Psoas muscle (tissue), 8 donors: ENCODE data around the gene MBD3L2. TPM values are rescaled to one million over a fixed set of nuclear protein-coding genes. Genes with fewer than 3 reads are reported as not detected.

ENCODE experiments used
- ATAC-seq, 4 donors: fragments of 200-7000 bp; cut with Tn5 transposase; one replicate each; pipeline ENCODE4 v1.9.1; 2020; ENCODE audit warnings: moderate library complexity in 3 of 4, mild to moderate bottlenecking in 2 of 4
- DNase-seq, 2 donors: peaks; one replicate each; pipeline ENCODE4 v3.0.0-alpha.2; 2020
- H3K27ac ChIP-seq: fragments of 200-600 bp; one replicate; pipeline ENCODE4 v1.8.0; 2022
- H3K27me3 ChIP-seq, 3 donors: fragments of 200-600 bp in 1 of 3; one replicate each; pipeline versions ENCODE4 v1.6.1 to v1.8.0; 2013 to 2022; ENCODE audit warnings: low read length in 2 of 3, mild to moderate bottlenecking in 2 of 3, moderate library complexity in 1 of 3; ENCODE audit not compliant: insufficient read depth in 3 of 3
- H3K36me3 ChIP-seq, 2 donors: fragments of 200-600 bp in 1 of 2; one replicate each; pipeline versions ENCODE4 v1.6.1 to v1.8.0; 2013 to 2022; ENCODE audit warnings: low read depth in 1 of 2, mild to moderate bottlenecking in 1 of 2, moderate library complexity in 1 of 2; ENCODE audit not compliant: insufficient read depth in 1 of 2
- H3K4me1 ChIP-seq: fragments of 200-600 bp; one replicate; pipeline ENCODE4 v1.8.0; 2022
- H3K4me3 ChIP-seq: fragments of 200-600 bp; one replicate; pipeline ENCODE4 v1.8.0; 2022; ENCODE audit warnings: mild to moderate bottlenecking
- H3K9me3 ChIP-seq: fragments of 200-600 bp; one replicate; pipeline ENCODE4 v1.8.0; 2022
- WGBS, 3 donors: extraction: QIAGEN DNeasy Blood & Tissue Kit; methylation state at CpG; one replicate each; pipeline versions ENCODE4 v1.1.6 to v1.1.7; 2013; 5-methylcytosine and 5-hydroxymethylcytosine counted together
- intact Hi-C, 2 donors: fragments of 100-400 bp; cut with DNase I; formaldehyde crosslinking; loops; one replicate each; pipeline versions ENCODE4 v1.11.0 to v1.14.2; 2022
- polyA plus RNA-seq, 3 donors: library from polyadenylated mRNA; stranded (reverse); fragments of 200-250 nt; gene quantifications; one replicate each; pipeline ENCODE4 v1.2.3, GENCODE V29; 2013
- total RNA-seq, 4 donors: library from RNA; stranded (reverse); fragmentation: NEBNext Ultra II Directional in 2 of 4; extraction: Animal tissue kit (Norgen Biotek cat#: 25700) in 2 of 4; gene quantifications; one replicate each; pipeline versions ENCODE4 v1.2.1 to v1.2.4, GENCODE V29; 2021 to 2023
- TF ChIP-seq, protein P1 (sequence below): fragments of 200-600 bp; IDR thresholded peaks from one replicate; pipeline ENCODE4 v1.8.0; 2022; ENCODE audit warnings: antibody characterized with exemption
- donor health status: healthy with polysubstance abuse.
- donor health status: DM: no; HTN: no; CAD: no; lungs with moderate emphysema.
- donor health status: Bipolar disorder and iron deficiency.
- donor health status: healthy.
- donor health status: DM: yes; HTN: yes; CAD: no.
- donor health status: DM: no; HTN: no; CAD: no.
- donor health status: DM: no; HTN: no; CAD: no.
- donor health status: DM: yes; HTN: yes; CAD: no.

Gene MBD3L2
- total and polyA plus RNA-seq, 7 donors, result not detected

DNA sequence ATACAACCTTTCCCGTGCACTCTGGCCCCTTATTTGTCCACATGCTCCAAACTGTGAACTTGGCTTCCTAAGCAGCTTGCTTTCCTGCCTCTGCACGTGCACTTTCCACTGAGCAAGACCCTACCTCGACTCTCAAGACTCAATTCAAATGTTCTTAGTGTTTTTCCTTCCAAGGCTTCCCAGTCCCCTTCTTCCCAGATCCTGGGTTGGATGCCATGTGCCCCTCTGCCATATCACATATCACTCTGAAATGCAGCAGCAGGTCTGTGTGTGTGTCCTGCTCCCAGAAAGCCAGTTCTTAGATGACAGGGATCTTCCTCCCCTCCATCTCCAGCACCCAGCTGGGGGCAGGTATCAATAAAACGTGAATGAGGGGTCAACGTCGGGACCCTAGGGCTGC lies 23.4 kb downstream of the MBD3L2 start:
- peaks cover 18 to 71% of the 10 kb centered on the region in 2 donors for H3K36me3 ChIP-seq
- H3K4me3 ChIP-seq, result no peak overlapping the region
- ATAC-seq (no peak), DNase-seq (no peak)
- H3K4me1 ChIP-seq, result peaks cover 7% of the 10 kb centered on the region
- TF ChIP-seq, protein P1, sequence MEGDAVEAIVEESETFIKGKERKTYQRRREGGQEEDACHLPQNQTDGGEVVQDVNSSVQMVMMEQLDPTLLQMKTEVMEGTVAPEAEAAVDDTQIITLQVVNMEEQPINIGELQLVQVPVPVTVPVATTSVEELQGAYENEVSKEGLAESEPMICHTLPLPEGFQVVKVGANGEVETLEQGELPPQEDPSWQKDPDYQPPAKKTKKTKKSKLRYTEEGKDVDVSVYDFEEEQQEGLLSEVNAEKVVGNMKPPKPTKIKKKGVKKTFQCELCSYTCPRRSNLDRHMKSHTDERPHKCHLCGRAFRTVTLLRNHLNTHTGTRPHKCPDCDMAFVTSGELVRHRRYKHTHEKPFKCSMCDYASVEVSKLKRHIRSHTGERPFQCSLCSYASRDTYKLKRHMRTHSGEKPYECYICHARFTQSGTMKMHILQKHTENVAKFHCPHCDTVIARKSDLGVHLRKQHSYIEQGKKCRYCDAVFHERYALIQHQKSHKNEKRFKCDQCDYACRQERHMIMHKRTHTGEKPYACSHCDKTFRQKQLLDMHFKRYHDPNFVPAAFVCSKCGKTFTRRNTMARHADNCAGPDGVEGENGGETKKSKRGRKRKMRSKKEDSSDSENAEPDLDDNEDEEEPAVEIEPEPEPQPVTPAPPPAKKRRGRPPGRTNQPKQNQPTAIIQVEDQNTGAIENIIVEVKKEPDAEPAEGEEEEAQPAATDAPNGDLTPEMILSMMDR, result no peak
- H3K27me3 ChIP-seq, result no peaks in the 10 kb centered on the region
- intact Hi-C loops, result loop anchor here in 1 of 2 donors (10.0 kb wide), 1 partner anchor 1762 kb away; the partner anchor contains the start of genes MBD3L1 and ZNF558
- H3K27ac ChIP-seq, result no peak overlapping the region
- H3K9me3 ChIP-seq, result peaks cover 5% of the 10 kb centered on the region
- WGBS, 3 donors, result 93 to 95% (median 95%) methylated on average over 6 of the region's 6 CpGs

DNA sequence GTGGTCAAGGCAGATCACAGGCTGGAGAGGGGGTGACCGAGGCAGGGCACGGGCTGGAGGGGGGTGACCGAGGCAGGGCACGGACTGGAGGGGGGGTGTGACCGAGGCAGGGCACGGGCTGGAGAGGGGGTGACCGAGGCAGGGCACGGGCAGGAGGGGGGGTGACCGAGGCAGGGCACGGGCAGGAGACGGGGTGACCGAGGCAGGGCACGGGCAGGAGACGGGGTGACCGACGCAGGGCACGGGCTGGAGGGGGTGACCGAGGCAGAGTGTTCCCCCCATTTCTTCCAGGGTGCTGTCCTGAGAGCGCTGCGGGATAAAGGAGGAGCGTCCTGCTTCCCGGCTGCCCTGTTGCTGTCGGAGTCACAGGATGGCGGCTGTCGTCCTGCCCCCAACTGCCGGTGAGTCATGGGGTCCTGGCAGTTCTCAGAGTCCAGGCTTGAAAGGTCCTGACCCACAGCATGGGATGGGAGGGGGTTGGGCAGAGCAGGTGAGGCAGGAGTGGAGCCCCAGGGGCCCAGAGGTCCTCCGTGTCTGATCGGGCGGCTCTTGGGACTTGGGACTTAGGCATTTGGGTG lies 25.7 kb downstream of the MBD3L2 start:
- peaks cover 27% of the 10 kb centered on the region for H3K9me3 ChIP-seq
- TF ChIP-seq, protein P1, result no peak
- intact Hi-C loops, result loop anchor here in 1 of 2 donors (10.0 kb wide), 1 partner anchor 1760 kb away; the partner anchor contains the start of genes MBD3L1 and ZNF558

DNA sequence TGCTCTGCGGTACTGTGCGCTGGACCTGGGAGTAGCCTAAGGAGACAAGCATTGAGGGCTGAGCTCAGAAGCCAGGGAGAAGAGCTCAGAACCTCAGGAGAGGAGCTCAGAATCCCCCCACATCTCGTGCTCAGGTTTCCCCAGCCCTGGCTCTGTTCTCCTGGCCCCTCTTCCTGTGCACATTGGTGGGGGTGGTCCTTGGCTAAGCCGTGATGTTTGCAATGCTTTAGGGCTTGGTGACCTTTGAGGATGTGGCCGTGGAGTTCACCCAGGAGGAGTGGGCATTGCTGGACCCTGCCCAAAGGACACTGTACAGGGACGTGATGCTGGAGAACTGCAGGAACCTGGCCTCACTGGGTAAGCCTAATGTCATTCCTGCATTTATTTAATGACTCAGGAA lies 27.0 kb downstream of the MBD3L2 start:
- peaks cover 37% of the 10 kb centered on the region for H3K9me3 ChIP-seq
- WGBS, 3 donors, result 96 to 98% (median 97%) methylated on average over 6 of the region's 6 CpGs
- H3K27me3 ChIP-seq, result no peaks in the 10 kb centered on the region
- no peak overlapping the region for H3K27ac ChIP-seq
- intact Hi-C loops, result loop anchor here in 1 of 2 donors (10.0 kb wide), 1 partner anchor 1759 kb away; the partner anchor contains the start of genes MBD3L1 and ZNF558
- H3K4me1 ChIP-seq, result no peaks in the 10 kb centered on the region
- TF ChIP-seq, protein P1, result no peak
- no peak for DNase-seq
- ATAC-seq, result no peak
- peaks cover 41 to 99% of the 10 kb centered on the region in 2 donors for H3K36me3 ChIP-seq
- H3K4me3 ChIP-seq, result no peak overlapping the region

More for the DNA sequence above, 25.7 kb downstream of the MBD3L2 start:
- DNase-seq (no peak), ATAC-seq (no peak)
- no peak overlapping the region for H3K4me3 ChIP-seq
- peaks cover 7% of the 10 kb centered on the region for H3K4me1 ChIP-seq
- H3K27ac ChIP-seq, result no peak overlapping the region
- 97 to 99% (median 98%) methylated on average over 22 to 29 of the region's 29 CpGs for WGBS, 3 donors
- peaks cover 29 to 93% of the 10 kb centered on the region in 2 donors for H3K36me3 ChIP-seq
- H3K27me3 ChIP-seq, result no peaks in the 10 kb centered on the region

DNA sequence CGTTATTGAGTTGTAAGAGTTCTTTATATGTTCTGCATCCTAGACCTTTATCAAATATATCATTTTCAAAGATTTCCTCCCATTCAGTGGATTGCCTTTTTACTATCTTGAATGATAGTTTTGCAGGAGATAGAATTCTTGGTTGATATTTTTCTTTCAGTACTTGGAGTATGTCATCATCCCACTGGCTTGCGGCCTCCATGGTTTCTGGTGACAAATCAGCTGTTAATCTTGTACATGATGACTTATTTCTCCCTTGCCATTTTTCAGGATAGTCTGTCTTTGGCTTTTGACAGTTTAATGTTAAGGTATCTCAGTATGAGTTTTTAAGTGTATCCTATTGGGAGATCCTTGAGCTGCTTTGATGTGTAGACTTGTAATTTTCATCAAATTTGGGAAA lies 28.9 kb downstream of the MBD3L2 start:
- peaks cover 56% of the 10 kb centered on the region for H3K9me3 ChIP-seq
- H3K27ac ChIP-seq, result no peak overlapping the region
- intact Hi-C loops, result loop anchor here in 1 of 2 donors (10.0 kb wide), 1 partner anchor 1757 kb away; the partner anchor contains the start of genes MBD3L1 and ZNF558
- no peaks in the 10 kb centered on the region for H3K4me1 ChIP-seq
- H3K4me3 ChIP-seq, result no peak overlapping the region
- no peaks in the 10 kb centered on the region for H3K27me3 ChIP-seq
- ATAC-seq (no peak), DNase-seq (no peak)
- 97 to 99% (median 97%) methylated on average over 2 of the region's 2 CpGs for WGBS, 3 donors
- peaks cover 47 to 99% of the 10 kb centered on the region in 2 donors for H3K36me3 ChIP-seq
- TF ChIP-seq, protein P1, result no peak
